ENCODE data around the gene LRP5.

Gene LRP5

GRCh38 chr11:68324695-68325094, 12.3 kb downstream of the LRP5 start:
- no peak overlapping the region for H3K4me3 ChIP-seq (replicated peaks; ENCODE audit: low read depth, low read length)
- no peak for TF ChIP-seq CTCF (IDR thresholded peaks at IDR 0.05; ENCODE audit: low read length, missing control alignments)
- DNase-seq (ENCODE audit: low read depth), result no peak

GRCh38 chr11:68325183-68325906, 13.0 kb downstream of the LRP5 start:
- TF ChIP-seq CTCF (IDR thresholded peaks at IDR 0.05; ENCODE audit: low read length, missing control alignments), result no peak
- no peak for DNase-seq (ENCODE audit: low read depth)
- no peak overlapping the region for H3K4me3 ChIP-seq (replicated peaks; ENCODE audit: low read depth, low read length)

GRCh38 chr11:68325907-68326220, 13.5 kb downstream of the LRP5 start:
- no peak for TF ChIP-seq CTCF (IDR thresholded peaks at IDR 0.05; ENCODE audit: low read length, missing control alignments)
- no peak overlapping the region for H3K4me3 ChIP-seq (replicated peaks; ENCODE audit: low read depth, low read length)
- no peak for DNase-seq (ENCODE audit: low read depth)

- no peak for DNase-seq (ENCODE audit: low read depth)
- no peak overlapping the region for H3K4me3 ChIP-seq (replicated peaks; ENCODE audit: low read depth, low read length)
- no peak for TF ChIP-seq CTCF (IDR thresholded peaks at IDR 0.05; ENCODE audit: low read length, missing control alignments)
These were observed 14.2 kb downstream of the LRP5 start for GRCh38 chr11:68326334-68327215.

- no peak for DNase-seq (ENCODE audit: low read depth)
- no peak overlapping the region for H3K4me3 ChIP-seq (replicated peaks; ENCODE audit: low read depth, low read length)
- TF ChIP-seq CTCF (IDR thresholded peaks at IDR 0.05; ENCODE audit: low read length, missing control alignments), result no peak
These were observed 15.4 kb downstream of the LRP5 start for GRCh38 chr11:68327586-68328370.

GRCh38 chr11:68328374-68329091, 16.1 kb downstream of the LRP5 start:
- peak; percentile 53 for DNase-seq (ENCODE audit: low read depth)
- no peak overlapping the region for H3K4me3 ChIP-seq (replicated peaks; ENCODE audit: low read depth, low read length)
- no peak for TF ChIP-seq CTCF (IDR thresholded peaks at IDR 0.05; ENCODE audit: low read length, missing control alignments)

All from fibroblast of pulmonary artery (primary cell).